Choroid plexus epithelial cell (primary cell): ENCODE results near the gene CCDC40.

Experiments used
- DNase-seq: peaks from one replicate; pipeline ENCODE4 v3.0.0-alpha.2; 2010; ENCODE audit warnings: low read depth
- H3K4me3 ChIP-seq: 2 replicates; pipeline ENCODE4 v1.5.1; 2011; ENCODE audit warnings: low read depth, mild to moderate bottlenecking, control low read depth, low read length, moderate library complexity
- TF ChIP-seq, protein P1 (sequence below): conservative IDR thresholded peaks from 2 replicates; pipeline ENCODE4 v1.5.1; 2011; ENCODE audit warnings: low read depth, mild to moderate bottlenecking, control low read depth, inconsistent platforms, low read length, moderate library complexity

CCDC40 gene

DNA sequence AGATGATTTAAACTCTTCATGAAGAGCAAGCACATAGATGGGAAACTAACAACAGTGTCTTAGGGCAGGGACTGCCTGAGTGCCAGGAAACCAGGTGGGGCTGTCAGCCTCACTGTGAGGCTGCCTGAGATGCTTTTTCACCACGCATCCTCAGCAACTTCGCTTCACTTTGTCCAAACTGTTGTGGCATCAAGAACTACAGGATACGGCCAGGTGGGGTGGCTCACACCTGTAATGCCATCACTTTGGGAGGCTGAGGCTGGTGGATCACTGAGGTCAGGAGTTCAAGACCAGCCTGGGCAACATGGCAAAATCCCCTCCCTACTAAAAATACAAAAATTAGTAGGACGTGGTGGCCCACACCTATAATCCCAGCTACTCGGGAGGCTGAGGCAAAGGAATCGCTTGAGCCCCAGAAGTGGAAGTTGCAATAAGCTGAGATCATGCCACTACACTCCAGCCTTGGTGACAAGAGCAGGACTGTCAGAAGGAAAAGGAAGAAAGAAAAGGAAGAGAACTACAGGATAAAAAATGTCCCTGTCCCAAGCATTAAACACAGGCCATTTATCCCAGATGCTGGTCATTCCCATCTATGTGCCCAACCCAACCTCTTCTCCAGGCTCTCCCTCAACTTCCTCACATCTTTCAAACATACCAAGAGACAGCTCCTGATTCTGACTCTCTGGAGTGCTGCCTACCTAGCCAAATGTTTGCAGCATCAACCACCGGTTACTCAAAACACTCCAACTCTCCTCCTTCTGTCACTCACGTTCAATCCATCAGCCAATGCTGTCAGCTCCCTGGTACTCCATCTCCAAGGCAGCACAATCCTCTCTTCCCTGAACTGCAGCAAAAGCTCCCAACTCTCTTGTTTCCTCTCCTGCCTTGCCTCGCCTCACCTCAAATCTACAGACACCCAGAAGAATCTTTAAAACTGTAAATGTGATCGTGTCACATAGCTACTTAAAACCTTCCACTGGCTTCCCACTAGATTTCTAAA, 108.9 kb downstream of the CCDC40 start:
- TF ChIP-seq, protein P1, sequence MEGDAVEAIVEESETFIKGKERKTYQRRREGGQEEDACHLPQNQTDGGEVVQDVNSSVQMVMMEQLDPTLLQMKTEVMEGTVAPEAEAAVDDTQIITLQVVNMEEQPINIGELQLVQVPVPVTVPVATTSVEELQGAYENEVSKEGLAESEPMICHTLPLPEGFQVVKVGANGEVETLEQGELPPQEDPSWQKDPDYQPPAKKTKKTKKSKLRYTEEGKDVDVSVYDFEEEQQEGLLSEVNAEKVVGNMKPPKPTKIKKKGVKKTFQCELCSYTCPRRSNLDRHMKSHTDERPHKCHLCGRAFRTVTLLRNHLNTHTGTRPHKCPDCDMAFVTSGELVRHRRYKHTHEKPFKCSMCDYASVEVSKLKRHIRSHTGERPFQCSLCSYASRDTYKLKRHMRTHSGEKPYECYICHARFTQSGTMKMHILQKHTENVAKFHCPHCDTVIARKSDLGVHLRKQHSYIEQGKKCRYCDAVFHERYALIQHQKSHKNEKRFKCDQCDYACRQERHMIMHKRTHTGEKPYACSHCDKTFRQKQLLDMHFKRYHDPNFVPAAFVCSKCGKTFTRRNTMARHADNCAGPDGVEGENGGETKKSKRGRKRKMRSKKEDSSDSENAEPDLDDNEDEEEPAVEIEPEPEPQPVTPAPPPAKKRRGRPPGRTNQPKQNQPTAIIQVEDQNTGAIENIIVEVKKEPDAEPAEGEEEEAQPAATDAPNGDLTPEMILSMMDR = no peak
- H3K4me3 ChIP-seq = peak overlapping the region; percentile 96
- no peak for DNase-seq

GRCh38 chr17:80146121-80147034, 109.9 kb downstream of the CCDC40 start:
- peak; percentile 13 for DNase-seq
- TF ChIP-seq, protein P1 = no peak
- H3K4me3 ChIP-seq = peak overlapping the region; percentile 96

- peak within 1 kb of the TSS; percentile 96 for H3K4me3 ChIP-seq
- DNase-seq = peak; percentile 100
- TF ChIP-seq, protein P1 = no peak
Measured at GRCh38 chr17:80147035-80147822, 110.8 kb downstream of the CCDC40 start, which contains the start of gene EIF4A3. TSS of gene EIF4A3 (minus strand) at chr17:80147128. CDS start at chr17:80146961, 167 bp downstream.
